HAP-1 (cell line): ENCODE measurements around the gene TXNIP.

Experiments used
- DNase-seq, 2 experiments: peaks; one replicate each; pipeline ENCODE4 v3.0.0-alpha.2; 2016 to 2020; ENCODE audit warnings: low spot score in 2 of 2
- H3K27me3 ChIP-seq: fragments of 250-450 bp; sonication (Bioruptor Pico); 2 replicates; pipeline ENCODE4 v1.5.1; 2020; ENCODE audit warnings: low read depth, mild to moderate bottlenecking, moderate library complexity
- H3K36me3 ChIP-seq: fragments of 250-450 bp; sonication (Bioruptor Pico); replicated peaks from 2 replicates; pipeline ENCODE4 v1.5.1; 2020; ENCODE audit warnings: mild to moderate bottlenecking
- H3K4me1 ChIP-seq: fragments of 250-450 bp; sonication (Bioruptor Pico); 2 replicates; pipeline ENCODE4 v1.5.1; 2020; ENCODE audit warnings: mild to moderate bottlenecking
- H3K4me3 ChIP-seq: fragments of 250-450 bp; sonication (Bioruptor Pico); 2 replicates; pipeline ENCODE4 v1.5.1; 2020; ENCODE audit warnings: mild to moderate bottlenecking, moderate library complexity
- H3K9me3 ChIP-seq: fragments of 250-450 bp; sonication (Bioruptor Pico); 2 replicates; pipeline ENCODE4 v1.5.1; 2020; ENCODE audit warnings: mild to moderate bottlenecking, moderate library complexity
- in situ Hi-C: fragments of 300-500 bp; cut with MboI; formaldehyde crosslinking; loops from 3 replicates; pipeline ENCODE4 v1.14.3; 2020; ENCODE audit warnings: low sequenced_read_pairs, inconsistent platforms, mixed read lengths

TXNIP gene

DNA sequence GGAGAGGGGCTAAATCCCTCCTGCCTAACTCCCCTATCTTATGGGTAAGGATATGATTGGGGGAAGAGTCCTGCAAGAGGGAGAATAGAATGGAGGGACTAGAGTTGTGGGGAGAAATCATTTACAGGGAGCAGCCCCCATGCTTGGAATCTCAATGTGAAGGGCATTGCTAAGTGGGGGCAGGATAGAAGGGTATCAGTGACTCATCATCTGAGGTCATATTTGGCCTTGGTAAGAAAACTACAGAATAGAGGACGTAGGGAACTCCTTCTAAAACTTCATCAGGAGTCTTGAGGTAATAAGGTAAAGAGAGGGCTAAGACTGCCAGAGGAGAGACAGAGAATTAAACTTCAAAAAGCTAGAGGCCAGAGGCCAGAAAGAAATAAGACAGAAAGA is 24.7 kb upstream of the TXNIP start:
- in situ Hi-C loops: no loop called here
- H3K4me1 ChIP-seq: peaks cover 14% of the 10 kb centered on the region
- DNase-seq: no peak
- H3K27me3 ChIP-seq: peaks cover 38% of the 10 kb centered on the region
- no peaks in the 10 kb centered on the region for H3K9me3 ChIP-seq
- H3K36me3 ChIP-seq: no peaks in the 10 kb centered on the region
- H3K4me3 ChIP-seq: no peak overlapping the region

DNA sequence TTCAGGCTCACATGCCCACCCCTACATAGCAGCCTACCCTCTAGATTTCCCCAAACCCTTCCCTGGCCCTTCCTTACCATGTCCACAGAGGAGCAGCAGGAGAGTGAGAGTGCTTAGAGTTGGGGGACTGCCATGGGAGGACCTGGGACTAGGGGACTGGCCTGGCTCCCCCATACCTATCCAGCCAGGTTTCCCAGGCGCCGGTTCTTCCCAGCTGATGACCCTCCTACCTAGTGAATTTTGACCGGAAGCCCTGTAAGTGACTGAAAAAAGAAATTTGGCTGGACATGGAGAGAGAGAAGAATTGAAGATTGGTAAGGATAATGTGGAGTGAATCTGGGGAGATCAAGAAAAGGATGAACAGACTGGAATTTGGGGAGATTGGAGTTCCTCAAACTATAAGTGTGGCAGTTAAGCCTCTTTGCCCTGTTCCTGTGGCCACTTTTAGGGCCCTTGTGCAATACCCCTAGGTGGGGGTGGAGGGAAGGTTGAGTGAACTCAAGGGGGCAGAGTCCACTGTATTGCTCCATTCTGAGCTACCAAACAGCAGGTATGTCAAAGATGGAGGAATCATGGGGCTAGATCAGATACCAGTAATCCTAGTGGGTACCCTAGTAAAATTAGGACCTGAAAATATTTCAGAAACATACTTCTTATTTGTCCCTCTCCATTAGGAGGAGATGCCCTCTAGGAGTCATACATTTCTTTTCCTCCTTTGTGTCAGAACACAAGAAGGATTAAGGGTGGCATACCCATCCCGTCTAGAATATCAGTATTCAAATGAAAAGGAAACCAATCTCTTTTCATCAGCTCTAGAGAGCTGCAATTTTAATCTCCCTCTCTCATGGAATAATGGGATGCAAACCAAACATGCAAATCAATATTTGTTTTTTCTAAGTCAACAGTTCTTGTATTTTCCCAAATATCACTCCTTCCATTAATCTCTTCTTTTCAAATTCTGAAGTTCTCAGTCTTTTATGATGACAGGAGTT is 24.0 kb upstream of the TXNIP start:
- in situ Hi-C loops: no loop called here
- H3K27me3 ChIP-seq: peaks cover 32% of the 10 kb centered on the region
- peaks cover 9% of the 10 kb centered on the region for H3K4me1 ChIP-seq
- H3K4me3 ChIP-seq: no peak overlapping the region
- no peaks in the 10 kb centered on the region for H3K36me3 ChIP-seq
- H3K9me3 ChIP-seq: no peaks in the 10 kb centered on the region
- peak in 1 of 2 experiments; percentile 68 for DNase-seq

DNA sequence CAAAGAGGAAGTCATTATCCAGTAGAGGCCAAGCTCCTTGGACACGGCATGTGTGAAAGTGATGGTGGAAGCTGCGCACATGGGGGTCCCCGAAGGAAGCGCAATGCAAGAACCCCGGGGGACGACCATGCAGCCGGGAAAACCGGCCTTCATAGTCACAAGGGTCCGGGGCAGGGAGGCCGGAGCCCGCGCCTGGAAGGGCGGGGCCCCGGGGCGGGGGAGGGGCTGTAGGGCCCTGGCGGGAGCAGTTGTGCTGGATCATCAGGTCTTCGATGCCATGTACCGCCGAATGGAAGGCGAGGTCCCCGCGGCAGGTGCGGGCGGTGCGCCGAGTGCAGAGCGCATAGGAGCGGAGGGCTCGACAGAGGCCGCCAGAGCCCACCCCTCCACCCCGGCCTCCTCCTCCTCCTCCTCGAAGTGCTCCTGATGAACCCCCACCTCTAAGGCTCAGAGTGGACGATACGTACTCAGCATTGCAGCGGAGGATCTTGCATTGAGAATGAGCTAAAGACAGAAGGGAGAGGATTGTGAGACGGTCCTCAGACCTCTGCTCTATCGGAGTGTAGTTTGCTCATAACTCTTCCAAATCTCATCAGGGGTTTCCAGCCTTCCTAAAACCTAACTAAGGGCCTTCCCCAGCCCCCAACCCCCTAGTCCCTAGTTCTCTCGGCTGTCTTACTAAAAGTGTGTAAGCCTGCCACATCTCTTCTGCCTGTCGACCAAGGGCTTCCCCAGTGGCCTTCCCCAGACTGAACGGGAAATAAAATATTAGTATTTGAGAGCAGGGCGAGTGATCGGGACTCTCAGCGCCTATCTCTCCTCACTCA is 23.1 kb upstream of the TXNIP start:
- in situ Hi-C loops: no loop called here
- Histone ChIP-seq H3K27me3 (peaks cover 36% of the 10 kb centered on the region), H3K4me3 (no peak overlapping the region), H3K4me1 (peaks cover 9% of the 10 kb centered on the region), H3K36me3 (no peaks in the 10 kb centered on the region), H3K9me3 (no peaks in the 10 kb centered on the region)
- DNase-seq: no peak

DNA sequence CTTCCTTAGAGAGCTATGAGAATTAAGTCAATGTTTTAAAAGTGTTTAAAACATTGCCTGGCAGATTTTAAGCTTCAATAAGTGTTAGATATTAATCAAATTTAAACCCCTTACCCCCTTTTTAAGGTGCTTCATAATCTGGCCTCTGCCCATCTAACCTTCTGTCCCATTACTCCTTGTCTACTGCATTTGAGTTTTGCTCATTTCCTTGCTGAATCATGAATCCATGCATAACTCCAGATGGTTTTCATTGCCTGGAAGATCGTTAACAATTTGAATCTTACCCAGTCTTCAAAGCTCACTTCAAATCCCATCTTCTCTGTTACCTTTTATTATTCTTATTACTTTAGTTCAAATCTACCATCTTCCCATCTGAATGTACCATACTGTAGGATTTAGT is 20.5 kb upstream of the TXNIP start:
- no peaks in the 10 kb centered on the region for H3K9me3 ChIP-seq
- no peak overlapping the region for H3K4me3 ChIP-seq
- in situ Hi-C loops: no loop called here
- no peak for DNase-seq
- H3K36me3 ChIP-seq: no peaks in the 10 kb centered on the region
- peaks cover 9% of the 10 kb centered on the region for H3K4me1 ChIP-seq
- peaks cover 30% of the 10 kb centered on the region for H3K27me3 ChIP-seq

DNA sequence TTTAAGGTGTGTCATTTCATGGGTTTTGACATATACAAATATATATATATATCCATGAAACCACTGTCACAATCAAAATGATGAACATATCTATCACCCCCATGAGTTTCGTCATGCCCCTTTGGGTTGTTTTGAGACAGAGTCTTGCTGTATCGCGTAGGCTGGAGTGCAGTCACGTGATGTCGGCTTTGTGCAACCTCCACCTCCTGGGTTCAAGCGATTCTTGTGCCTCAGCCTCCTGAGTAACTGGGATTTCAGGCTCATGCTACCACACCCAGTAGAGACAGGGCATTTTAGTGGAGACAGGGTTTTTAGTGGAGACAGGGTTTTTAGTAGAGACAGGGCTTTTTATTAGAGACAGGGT is 17.2 kb upstream of the TXNIP start:
- no peak overlapping the region for H3K4me3 ChIP-seq
- no peak for DNase-seq
- no peaks in the 10 kb centered on the region for H3K36me3 ChIP-seq
- in situ Hi-C loops: loop anchor here (5.0 kb wide), 1 partner anchor 36 kb away; no protein-coding TSS in a partner anchor
- H3K9me3 ChIP-seq: no peaks in the 10 kb centered on the region
- no peaks in the 10 kb centered on the region for H3K4me1 ChIP-seq
- peaks cover 23% of the 10 kb centered on the region for H3K27me3 ChIP-seq

DNA sequence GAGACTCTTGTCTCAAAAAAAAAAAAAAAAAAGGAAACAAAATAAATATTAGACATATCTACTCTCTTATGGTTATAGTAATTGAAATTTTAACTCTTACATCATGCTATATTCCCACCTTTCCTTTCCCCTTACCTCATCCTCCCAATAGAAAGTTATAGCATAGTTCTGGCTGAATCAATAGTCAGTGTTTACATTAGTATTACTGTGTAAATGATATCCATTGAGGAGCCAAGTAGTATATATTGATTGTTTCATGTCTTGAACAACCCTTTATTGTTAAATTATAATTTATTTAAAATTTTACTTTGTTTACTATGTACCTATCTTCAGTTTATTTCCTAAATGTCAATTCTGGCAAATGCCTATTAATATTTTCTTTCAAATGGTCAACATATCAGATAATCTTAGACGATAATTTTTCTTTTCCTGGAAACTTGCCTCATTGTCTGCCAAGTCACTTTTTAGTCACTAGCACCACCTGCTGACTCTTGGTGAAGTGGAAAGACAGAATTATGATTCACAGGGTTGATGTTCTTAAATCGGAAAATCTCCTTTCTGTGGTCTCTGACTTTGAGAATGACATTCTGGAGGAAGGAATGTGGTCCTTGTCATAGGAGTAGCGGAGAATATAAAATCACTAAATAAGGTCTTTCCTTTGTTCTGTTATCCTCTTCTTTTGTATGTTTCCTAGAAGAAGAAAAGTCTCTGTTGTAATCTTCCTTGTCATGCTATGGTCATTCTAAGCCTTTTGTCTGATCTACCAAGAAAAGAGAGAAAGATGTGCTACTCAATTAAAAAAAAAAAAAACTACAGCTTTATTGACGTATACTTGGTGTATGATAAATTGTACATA is 16.6 kb upstream of the TXNIP start:
- no peaks in the 10 kb centered on the region for H3K36me3 ChIP-seq
- no peak overlapping the region for H3K4me3 ChIP-seq
- in situ Hi-C loops: loop anchor here (5.0 kb wide), 1 partner anchor 36 kb away; no protein-coding TSS in a partner anchor
- H3K4me1 ChIP-seq: no peaks in the 10 kb centered on the region
- peaks cover 18% of the 10 kb centered on the region for H3K27me3 ChIP-seq
- DNase-seq: peak; percentile 57 to 75
- no peaks in the 10 kb centered on the region for H3K9me3 ChIP-seq

DNA sequence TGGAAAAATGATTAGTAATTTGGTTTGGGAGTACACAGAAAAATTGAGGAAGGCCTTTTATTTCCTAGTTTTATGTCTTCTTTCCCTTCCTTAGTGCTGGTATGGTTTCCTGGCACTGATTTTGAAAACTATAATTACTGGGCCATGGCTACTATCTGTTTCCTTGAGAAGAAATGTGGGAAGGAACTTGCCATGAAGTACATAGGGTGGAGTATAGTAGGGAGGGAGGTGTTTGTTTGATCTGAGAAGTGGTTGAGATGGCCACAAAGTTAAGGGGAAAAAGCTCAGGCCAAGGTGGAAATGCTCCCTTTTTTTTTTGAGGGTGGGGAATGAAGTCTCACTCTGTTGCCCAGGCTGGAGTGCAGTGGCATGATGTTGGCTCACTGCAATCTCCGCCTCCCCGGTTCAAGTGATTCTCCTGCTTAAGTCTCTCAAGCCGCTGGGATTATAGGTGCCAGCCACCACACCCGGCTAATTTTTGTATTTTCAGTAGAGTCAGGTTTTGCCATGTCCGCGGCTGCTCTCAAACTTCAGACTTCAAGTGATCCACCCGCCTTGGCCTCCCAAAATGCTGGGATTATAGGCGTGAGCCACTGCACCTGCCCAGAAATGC is 13.9 kb upstream of the TXNIP start:
- DNase-seq: no peak
- no peaks in the 10 kb centered on the region for H3K9me3 ChIP-seq
- H3K36me3 ChIP-seq: no peaks in the 10 kb centered on the region
- H3K4me1 ChIP-seq: no peaks in the 10 kb centered on the region
- in situ Hi-C loops: loop anchor here (5.0 kb wide), 1 partner anchor 33 kb away; no protein-coding TSS in a partner anchor
- H3K4me3 ChIP-seq: no peak overlapping the region
- 0 out of 2 replicates have a peak, but pooled peaks cover 4% of the 10 kb centered on the region for H3K27me3 ChIP-seq

DNA sequence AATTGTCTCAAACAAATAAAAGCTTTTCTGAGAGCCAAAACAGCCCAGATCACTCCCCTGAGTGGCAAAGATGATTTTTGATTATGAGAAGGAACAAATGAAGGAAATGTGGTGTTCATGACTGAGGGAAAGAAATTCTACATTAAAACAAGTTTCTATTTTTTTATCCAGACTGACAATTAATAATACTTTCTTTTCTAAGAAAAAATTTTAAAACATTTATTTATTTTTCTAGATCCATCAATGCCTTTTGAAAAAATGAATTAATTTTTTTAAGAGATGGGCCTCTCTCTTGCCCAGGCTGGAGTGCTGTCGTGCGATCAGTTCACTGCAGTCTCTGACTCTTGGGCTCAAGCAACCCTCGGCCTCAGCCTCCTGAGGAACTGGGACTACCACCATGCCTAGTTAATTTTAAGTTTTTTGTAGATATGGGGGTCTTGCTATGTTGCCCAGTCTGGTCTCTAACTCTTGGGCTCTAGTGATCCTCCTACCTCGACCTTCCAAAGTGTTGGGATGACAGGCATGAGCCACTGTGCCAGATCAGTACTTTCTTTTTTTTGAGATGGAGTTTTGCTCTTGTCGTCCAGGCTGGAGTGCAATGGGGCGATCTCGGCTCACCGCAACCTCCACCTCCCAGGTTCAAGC is 11.2 kb upstream of the TXNIP start:
- DNase-seq: no peak
- Histone ChIP-seq H3K9me3 (no peaks in the 10 kb centered on the region), H3K27me3 (no peaks in the 10 kb centered on the region), H3K36me3 (no peaks in the 10 kb centered on the region), H3K4me3 (no peak overlapping the region), H3K4me1 (no peaks in the 10 kb centered on the region)
- in situ Hi-C loops: loop anchor here (5.0 kb wide), 1 partner anchor 105 kb away; no protein-coding TSS in a partner anchor

DNA sequence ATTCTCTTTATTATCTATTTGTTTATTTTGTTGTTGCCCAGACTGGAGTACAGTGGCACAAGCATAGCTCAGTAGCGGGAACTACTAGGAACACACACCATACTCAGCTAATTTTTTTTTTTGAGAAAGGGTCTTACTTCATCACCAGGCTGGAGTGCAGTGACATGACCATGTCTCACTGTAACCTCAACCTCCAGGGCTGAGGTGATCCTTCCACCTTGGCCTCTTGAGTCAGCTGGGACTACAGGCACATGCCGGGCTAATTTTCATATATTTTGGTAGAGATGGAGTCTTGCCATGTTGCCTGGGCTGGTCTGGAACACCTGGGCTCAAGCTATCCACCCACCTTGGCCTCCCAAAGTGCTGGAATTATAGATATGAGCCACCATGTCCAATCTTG is 5.3 kb upstream of the TXNIP start:
- H3K4me3 ChIP-seq: no peak overlapping the region
- in situ Hi-C loops: no loop called here
- H3K27me3 ChIP-seq: no peaks in the 10 kb centered on the region

DNA sequence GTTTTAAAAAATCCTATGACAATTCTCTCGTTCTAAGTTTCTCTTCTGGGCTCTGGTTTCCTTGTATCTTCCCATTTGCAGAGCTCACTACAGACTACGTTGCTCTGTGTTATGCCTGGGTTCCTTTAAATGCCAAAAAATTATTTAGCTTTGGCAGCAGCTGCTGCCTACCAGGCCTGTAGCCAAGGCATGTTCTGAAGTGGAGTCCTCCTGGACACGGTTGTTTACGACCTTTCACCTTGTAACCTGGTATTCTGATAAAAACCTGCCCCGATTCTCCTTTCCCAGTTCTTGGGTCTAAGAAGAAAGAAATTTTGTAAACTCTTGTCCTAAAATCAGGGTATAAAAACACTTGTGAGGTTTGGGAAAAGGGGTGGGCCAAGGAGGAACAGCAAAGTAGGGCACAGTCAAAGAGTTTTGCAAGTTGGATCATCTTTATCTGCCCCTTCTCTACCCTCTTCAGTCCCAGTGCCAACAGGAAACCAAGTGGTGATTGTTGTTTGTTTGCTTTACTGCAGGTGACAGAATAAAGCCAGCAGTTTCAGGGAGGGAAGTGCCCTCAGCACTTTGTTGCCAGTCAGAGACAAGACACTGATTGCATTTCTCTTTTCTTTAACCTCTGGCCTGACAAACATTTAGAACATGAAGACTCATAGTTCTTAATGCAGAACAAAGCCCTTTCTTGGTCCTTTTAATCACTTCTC is 3.1 kb upstream of the TXNIP start:
- no peak for DNase-seq
- peaks cover 10% of the 10 kb centered on the region for H3K4me1 ChIP-seq
- peaks cover 10% of the 10 kb centered on the region for H3K36me3 ChIP-seq
- H3K27me3 ChIP-seq: no peaks in the 10 kb centered on the region
- H3K4me3 ChIP-seq: no peak overlapping the region
- no peaks in the 10 kb centered on the region for H3K9me3 ChIP-seq
- in situ Hi-C loops: no loop called here

More for the DNA sequence above, 5.3 kb upstream of the TXNIP start:
- no peak for DNase-seq
- Histone ChIP-seq H3K4me1 (peaks cover 5% of the 10 kb centered on the region), H3K9me3 (no peaks in the 10 kb centered on the region), H3K36me3 (no peaks in the 10 kb centered on the region)

DNA sequence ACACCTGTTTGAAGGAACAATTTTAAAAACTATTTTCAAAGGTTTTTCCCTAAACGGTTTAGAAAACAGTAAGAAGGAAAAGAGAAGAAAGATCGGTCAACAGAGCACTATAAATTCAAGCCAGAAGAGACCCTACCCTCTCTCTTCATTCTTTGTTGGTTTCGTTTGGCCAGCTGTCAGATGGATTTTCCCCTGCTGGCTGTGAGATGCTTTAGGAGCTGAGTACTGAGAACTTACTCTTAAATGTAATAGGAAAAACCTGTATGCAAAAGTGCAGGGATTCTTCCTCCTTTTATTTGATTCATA is 1.3 kb upstream of the TXNIP start:
- no peak for DNase-seq
- in situ Hi-C loops: no loop called here
- Histone ChIP-seq H3K36me3 (peaks cover 26% of the 10 kb centered on the region), H3K4me1 (peaks cover 12% of the 10 kb centered on the region), H3K27me3 (no peaks in the 10 kb centered on the region), H3K4me3 (no peak overlapping the region), H3K9me3 (no peaks in the 10 kb centered on the region)

DNA sequence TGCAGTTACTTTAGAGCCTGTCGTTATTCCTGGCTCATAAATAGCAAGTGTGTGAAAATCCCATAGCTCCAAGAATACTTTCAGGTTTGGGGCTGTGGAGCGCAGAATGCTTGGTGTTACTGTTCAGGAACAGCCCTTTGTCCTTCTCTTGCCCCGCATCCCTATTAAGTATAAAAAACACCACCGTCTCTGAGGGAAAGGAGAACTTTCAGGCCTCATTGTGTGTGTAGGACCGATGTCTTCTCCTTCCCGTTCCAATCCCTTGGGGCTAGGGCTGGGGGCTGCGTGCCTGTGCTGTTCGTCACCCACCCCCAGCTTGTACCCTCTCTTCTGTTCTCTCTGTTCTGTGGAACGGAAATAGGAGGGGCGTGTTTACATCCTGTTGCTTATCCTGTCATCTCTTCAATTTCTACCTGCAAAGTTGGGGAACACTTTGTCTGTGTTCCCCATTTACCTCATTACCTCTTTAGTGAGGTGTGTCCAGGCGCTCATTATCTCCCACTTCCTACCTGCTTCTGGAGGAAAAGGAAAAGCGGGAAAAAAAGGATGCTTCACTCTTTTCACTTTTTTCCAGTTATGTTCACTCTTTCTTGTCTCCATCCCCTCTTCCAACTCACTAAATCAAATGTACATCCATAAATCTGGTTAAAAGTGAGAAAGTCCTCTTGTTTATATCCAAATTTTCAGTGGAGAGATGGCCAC is 788 bp upstream of the TXNIP start:
- H3K4me3 ChIP-seq: peak overlapping the region; percentile 50
- peaks cover 26% of the 10 kb centered on the region for H3K36me3 ChIP-seq
- no peak for DNase-seq
- H3K27me3 ChIP-seq: no peaks in the 10 kb centered on the region
- H3K9me3 ChIP-seq: no peaks in the 10 kb centered on the region
- in situ Hi-C loops: no loop called here
- peaks cover 12% of the 10 kb centered on the region for H3K4me1 ChIP-seq
